Fibroblast of skin of scalp (primary cell): ENCODE results near the gene ZNF790.
A peak's percentile ranks its signal among the peaks of the same experiment; 100 is the strongest.

Source experiments
- DNase-seq: peaks from one replicate; pipeline ENCODE4 v3.0.0-alpha.2; 2013

ZNF790 gene

DNA sequence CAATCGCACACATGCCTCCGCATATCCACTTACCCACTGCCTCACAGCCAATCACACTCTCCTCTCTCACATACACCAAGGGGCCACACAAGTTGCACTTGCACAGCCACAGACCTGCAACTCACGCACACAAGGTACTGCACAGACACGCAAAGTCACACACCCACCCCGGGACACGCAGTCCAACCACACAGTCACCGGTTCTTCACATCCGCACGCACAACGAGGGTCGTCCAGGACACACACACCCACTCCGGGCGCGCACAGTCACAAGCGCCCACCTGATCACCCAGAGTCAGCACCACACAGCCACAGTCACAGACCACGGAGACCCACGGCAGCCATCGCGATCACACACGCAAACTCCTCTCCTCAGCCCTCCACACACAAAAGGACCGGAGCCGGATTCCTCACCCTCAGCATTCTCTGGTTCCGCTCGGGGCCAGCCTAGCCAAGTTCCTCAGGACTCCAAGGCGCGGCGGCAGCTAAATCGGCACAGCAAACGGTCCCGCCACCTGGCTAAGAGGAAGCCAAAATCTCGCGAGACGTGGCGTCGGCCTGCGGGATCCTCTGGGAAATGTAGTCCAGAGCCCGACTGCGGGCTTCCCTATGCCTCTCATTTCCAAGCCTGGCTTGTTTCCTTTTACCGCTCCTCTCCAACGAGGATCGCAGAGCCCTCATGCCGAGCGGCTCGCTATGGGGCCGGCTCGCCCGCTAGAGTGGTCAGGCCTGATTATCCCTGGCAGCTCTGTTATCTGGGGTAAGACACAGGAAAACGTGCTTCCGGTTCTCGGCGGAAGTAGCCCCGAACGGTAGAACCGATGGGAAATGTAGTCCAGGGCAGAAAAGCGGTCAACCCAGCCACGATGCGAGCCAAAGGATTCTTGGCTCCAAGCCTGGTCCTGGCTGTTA, 65.6 kb downstream of the ZNF790 start, which contains the start of gene ZNF850:
Gene ZNF850, minus strand, starts transcription at position 497 of the 912 bp plus-strand sequence. CDS start 10,201 bp downstream, outside the sequence.
- DNase-seq: peak; percentile 94

DNA sequence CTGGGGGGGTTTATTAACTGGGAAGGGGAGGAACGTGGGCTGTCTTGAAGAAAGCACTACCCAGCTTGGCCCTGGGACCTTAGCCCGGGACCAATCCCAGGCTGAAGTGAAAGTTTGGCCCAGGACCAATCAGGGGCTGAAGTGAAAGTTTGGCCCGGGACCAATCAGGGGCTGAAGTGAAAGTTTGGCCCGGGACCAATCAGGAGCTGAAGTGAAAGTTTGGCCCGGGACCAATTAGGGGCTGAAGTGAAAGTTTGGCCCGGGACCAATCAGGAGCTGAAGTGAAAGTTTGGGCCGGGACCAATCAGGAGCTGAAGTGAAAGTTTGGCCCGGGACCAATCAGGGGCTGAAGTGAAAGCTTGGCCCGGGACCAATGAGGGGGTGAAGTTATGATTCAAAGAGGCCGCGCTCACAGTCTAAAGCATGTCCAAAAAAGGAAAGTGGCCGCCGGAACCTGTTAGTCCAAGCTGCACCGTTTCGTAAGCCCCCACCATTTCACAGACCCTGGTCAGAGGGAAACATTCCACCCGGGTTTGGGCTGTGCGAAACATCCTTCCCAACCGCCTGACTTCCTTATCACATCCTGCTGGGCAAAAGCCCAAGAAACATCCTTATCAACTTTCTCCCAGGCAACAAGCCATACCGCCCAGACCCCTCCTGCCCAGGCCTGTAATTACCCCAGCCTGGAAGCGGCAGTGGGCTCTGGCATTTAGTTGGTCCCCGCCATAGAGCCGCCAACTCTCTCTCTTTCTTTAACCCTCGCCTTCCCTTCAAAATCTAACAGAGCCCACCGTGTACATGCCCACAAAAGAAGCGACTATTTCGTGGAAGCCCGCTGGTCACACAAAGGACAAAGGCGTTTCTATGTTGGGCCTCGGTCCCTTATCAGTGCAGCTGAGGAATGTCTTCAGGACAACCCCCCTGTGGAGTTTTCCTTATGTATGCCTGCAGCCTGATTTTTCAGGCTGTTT, 66.6 kb downstream of the ZNF790 start:
- DNase-seq: peak; percentile 76
